Upper lobe of right lung (tissue), 1 donor: ENCODE data around the gene SYNPR. TPM values are rescaled to one million over a fixed set of nuclear protein-coding genes. Genes with fewer than 3 reads are reported as not detected.

ENCODE experiments used
- ATAC-seq: fragments of 200-7000 bp; cut with Tn5 transposase; one replicate; pipeline ENCODE4 v1.9.1; 2020; ENCODE audit warnings: mild to moderate bottlenecking, moderate library complexity
- DNase-seq: peaks from one replicate; pipeline ENCODE4 v3.0.0-alpha.2; 2020
- H3K27ac ChIP-seq: fragments of 200-600 bp; one replicate; pipeline ENCODE4 v1.8.0; 2022
- H3K27me3 ChIP-seq: fragments of 200-600 bp; one replicate; pipeline ENCODE4 v1.8.0; 2022; ENCODE audit warnings: mild to moderate bottlenecking
- H3K36me3 ChIP-seq: fragments of 200-600 bp; one replicate; pipeline ENCODE4 v1.8.0; 2022
- H3K4me1 ChIP-seq: fragments of 200-600 bp; one replicate; pipeline ENCODE4 v1.8.0; 2022
- H3K4me3 ChIP-seq: fragments of 200-600 bp; one replicate; pipeline ENCODE4 v1.8.0; 2022; ENCODE audit warnings: mild to moderate bottlenecking
- H3K9me3 ChIP-seq: fragments of 200-600 bp; one replicate; pipeline ENCODE4 v1.8.0; 2022
- intact Hi-C: fragments of 100-400 bp; cut with DNase I; formaldehyde crosslinking; loops from one replicate; pipeline ENCODE4 v1.11.0; 2022
- total RNA-seq: library from RNA; stranded (reverse); fragmentation: NEBNext Ultra II Directional; extraction: Animal tissue kit (Norgen Biotek cat#: 25700); gene quantifications from one replicate; pipeline ENCODE4 v1.2.1, GENCODE V29; 2021
- TF ChIP-seq, protein P1 (sequence below): fragments of 200-600 bp; IDR thresholded peaks from one replicate; pipeline ENCODE4 v1.8.0; 2022; ENCODE audit warnings: antibody characterized with exemption
- donor health status: DM: no; HTN: yes; CAD: no; lungs with severe emphysema.

SYNPR gene
- total RNA-seq, 1 donor from 2014 or later = not detected

GRCh38 chr3:63309768-63310167 lies 31.7 kb downstream of the SYNPR start:
- DNase-seq = no peak
- Histone ChIP-seq H3K9me3 (no peaks in the 10 kb centered on the region), H3K27ac (no peak overlapping the region), H3K36me3 (no peaks in the 10 kb centered on the region), H3K4me3 (no peak overlapping the region), H3K27me3 (no peaks in the 10 kb centered on the region), H3K4me1 (no peaks in the 10 kb centered on the region)
- TF ChIP-seq, protein P1, sequence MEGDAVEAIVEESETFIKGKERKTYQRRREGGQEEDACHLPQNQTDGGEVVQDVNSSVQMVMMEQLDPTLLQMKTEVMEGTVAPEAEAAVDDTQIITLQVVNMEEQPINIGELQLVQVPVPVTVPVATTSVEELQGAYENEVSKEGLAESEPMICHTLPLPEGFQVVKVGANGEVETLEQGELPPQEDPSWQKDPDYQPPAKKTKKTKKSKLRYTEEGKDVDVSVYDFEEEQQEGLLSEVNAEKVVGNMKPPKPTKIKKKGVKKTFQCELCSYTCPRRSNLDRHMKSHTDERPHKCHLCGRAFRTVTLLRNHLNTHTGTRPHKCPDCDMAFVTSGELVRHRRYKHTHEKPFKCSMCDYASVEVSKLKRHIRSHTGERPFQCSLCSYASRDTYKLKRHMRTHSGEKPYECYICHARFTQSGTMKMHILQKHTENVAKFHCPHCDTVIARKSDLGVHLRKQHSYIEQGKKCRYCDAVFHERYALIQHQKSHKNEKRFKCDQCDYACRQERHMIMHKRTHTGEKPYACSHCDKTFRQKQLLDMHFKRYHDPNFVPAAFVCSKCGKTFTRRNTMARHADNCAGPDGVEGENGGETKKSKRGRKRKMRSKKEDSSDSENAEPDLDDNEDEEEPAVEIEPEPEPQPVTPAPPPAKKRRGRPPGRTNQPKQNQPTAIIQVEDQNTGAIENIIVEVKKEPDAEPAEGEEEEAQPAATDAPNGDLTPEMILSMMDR = no peak
- no peak for ATAC-seq
- intact Hi-C loops = no loop called here

- no peaks in the 10 kb centered on the region for H3K27me3 ChIP-seq
- DNase-seq (no peak), ATAC-seq (no peak)
- H3K4me1 ChIP-seq = no peaks in the 10 kb centered on the region
- intact Hi-C loops = no loop called here
- H3K36me3 ChIP-seq = no peaks in the 10 kb centered on the region
- TF ChIP-seq, protein P1 = no peak
- no peak overlapping the region for H3K27ac ChIP-seq
- no peaks in the 10 kb centered on the region for H3K9me3 ChIP-seq
- H3K4me3 ChIP-seq = no peak overlapping the region
Observed at GRCh38 chr3:63323766-63324165, 45.7 kb downstream of the SYNPR start.

- no peak overlapping the region for H3K4me3 ChIP-seq
- intact Hi-C loops = no loop called here
- H3K4me1 ChIP-seq = no peaks in the 10 kb centered on the region
- H3K9me3 ChIP-seq = no peaks in the 10 kb centered on the region
- H3K27ac ChIP-seq = no peak overlapping the region
- DNase-seq (no peak), ATAC-seq (no peak)
- TF ChIP-seq, protein P1 = no peak
- H3K36me3 ChIP-seq = no peaks in the 10 kb centered on the region
- no peaks in the 10 kb centered on the region for H3K27me3 ChIP-seq
Observed at GRCh38 chr3:63324621-63325020, 46.5 kb downstream of the SYNPR start.

DNA sequence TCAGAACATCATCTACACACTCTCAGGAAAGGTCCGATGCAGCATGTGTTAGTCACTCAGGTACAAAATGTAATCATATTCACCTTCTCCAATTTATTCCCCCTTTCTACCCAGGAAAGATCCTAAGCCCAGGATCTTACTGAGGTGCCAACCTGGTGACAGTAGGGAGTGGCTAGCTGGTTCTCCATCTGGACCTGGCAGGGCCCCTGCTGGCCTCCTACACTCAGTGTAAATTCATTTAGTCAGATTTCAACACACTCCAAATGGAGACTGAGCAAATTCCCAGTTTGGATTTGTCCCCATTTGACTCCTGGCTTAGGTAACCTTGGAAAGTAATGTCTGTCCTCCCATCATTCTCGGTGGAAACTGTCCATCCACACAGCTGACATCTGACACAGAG lies 47.3 kb downstream of the SYNPR start:
- intact Hi-C loops = no loop called here
- Histone ChIP-seq H3K4me1 (no peaks in the 10 kb centered on the region), H3K9me3 (no peaks in the 10 kb centered on the region), H3K36me3 (no peaks in the 10 kb centered on the region), H3K27me3 (no peaks in the 10 kb centered on the region), H3K4me3 (no peak overlapping the region), H3K27ac (no peak overlapping the region)
- TF ChIP-seq, protein P1 = no peak
- ATAC-seq (no peak), DNase-seq (no peak)

GRCh38 chr3:63328365-63328764 lies 50.3 kb downstream of the SYNPR start:
- Histone ChIP-seq H3K4me3 (no peak overlapping the region), H3K9me3 (no peaks in the 10 kb centered on the region), H3K27me3 (no peaks in the 10 kb centered on the region), H3K27ac (no peak overlapping the region), H3K36me3 (no peaks in the 10 kb centered on the region), H3K4me1 (no peaks in the 10 kb centered on the region)
- no peak for DNase-seq
- no peak for ATAC-seq
- TF ChIP-seq, protein P1 = no peak
- intact Hi-C loops = no loop called here

- ATAC-seq = no peak
- no peak overlapping the region for H3K4me3 ChIP-seq
- intact Hi-C loops = no loop called here
Observed at GRCh38 chr3:63331520-63331919, 53.4 kb downstream of the SYNPR start.

More at GRCh38 chr3:63331520-63331919, 53.4 kb downstream of the SYNPR start:
- H3K9me3 ChIP-seq = no peaks in the 10 kb centered on the region
- H3K36me3 ChIP-seq = no peaks in the 10 kb centered on the region
- H3K4me1 ChIP-seq = no peaks in the 10 kb centered on the region
- no peak for DNase-seq
- no peaks in the 10 kb centered on the region for H3K27me3 ChIP-seq
- no peak overlapping the region for H3K27ac ChIP-seq
- TF ChIP-seq, protein P1 = no peak
